ENCODE results near the gene MBOAT7. TPM values are rescaled to one million over a fixed set of nuclear protein-coding genes. Genes with fewer than 3 reads are reported as not detected.
A peak's percentile ranks its signal among the peaks of the same experiment; 100 is the strongest.

MBOAT7 gene
- total and polyA plus RNA-seq, 2 donors: 8.2 to 24.6 TPM

DNA sequence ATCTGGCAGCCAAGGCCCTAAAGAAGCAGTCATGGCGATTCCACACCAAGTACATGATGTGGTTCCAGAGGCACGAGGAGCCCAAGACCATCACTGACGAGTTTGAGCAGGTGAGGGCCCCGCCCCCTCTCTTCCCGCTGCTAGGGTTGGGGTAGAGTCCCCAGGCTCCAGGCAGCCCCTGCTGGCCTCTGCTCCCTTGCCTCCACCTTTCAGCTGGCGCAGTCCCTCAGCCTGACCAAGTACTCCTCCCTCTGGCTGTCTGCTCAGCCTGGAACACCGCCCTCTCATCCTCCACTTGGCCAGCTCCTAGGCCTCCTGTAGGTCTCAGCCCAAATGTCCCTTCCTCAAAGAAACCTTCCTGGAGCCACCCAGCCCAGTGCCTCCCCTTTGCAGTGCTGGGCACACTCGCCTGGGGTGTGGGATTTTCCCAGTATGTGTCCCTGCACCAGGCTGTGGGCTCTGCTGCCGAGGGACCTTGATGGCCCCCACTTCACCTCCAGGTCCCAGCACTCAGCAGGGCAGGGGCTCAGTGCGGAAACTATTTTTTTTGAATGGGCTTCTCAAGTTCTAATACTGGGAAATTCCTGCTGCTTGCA, 35.6 kb downstream of the MBOAT7 start:
- Histone ChIP-seq H3K4me1 (ENCODE audit: control insufficient read depth in 2 of 2, insufficient read depth in 2 of 2, low read length in 2 of 2) (peaks cover 33 to 52% of the 10 kb centered on the region in 2 donors), H3K27ac (ENCODE audit: low read depth in 1 of 2, low read length in 1 of 2) (peak overlapping the region in 1 of 2 donors; percentile 94), H3K4me3 (ENCODE audit: low read length in 2 of 2) (no peak overlapping the region), H3K9me3 (ENCODE audit: control insufficient read depth in 2 of 2, insufficient read depth in 1 of 2, low read length in 1 of 2) (no peaks in the 10 kb centered on the region), H3K27me3 (ENCODE audit: control insufficient read depth in 2 of 2, insufficient read depth in 1 of 2, low read length in 1 of 2) (no peaks in the 10 kb centered on the region), H3K36me3 (ENCODE audit: control insufficient read depth in 2 of 2, insufficient read depth in 2 of 2, low read length in 1 of 2) (peaks cover 86 to 94% of the 10 kb centered on the region in 2 donors)
- 95% methylated on average over 10 of the region's 10 CpGs for WGBS
- DNase-seq (ENCODE audit: low read depth in 6 of 9, low spot score in 9 of 9): no peak

DNA sequence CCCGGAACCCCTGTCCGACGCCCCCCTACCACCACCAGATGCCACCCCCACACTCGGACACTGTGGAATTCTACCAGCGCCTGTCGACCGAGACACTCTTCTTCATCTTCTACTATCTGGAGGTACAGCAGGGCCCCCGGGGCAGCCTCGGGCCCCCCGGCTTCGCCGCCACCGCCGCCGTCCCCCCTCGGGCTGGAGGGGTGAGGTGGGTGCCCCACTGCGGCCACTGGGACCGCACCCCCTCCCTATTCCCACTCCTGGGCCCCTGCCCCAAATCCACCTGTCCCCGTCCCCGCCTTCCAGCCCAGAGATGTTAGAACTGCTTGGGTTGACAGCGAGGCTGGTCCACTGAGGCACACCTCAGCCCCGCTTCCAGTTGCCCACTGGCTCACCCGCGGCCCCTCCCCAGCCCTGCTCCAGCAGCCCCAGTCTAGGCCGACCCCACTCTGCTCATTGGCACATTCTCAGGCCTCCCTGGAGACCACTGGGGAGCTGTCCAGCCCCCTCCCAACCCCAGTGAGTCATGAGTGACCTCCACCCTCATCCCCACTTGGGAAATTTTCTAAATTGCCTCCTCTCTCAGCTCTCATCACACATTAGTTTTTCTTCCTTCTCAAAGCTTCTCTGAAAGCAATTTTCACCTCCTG, 36.4 kb downstream of the MBOAT7 start:
- H3K9me3 ChIP-seq (ENCODE audit: control insufficient read depth in 2 of 2, insufficient read depth in 1 of 2, low read length in 1 of 2): no peaks in the 10 kb centered on the region
- H3K27me3 ChIP-seq (ENCODE audit: control insufficient read depth in 2 of 2, insufficient read depth in 1 of 2, low read length in 1 of 2): no peaks in the 10 kb centered on the region
- peaks cover 91 to 92% of the 10 kb centered on the region in 2 donors for H3K36me3 ChIP-seq (ENCODE audit: control insufficient read depth in 2 of 2, insufficient read depth in 2 of 2, low read length in 1 of 2)
- no peak for DNase-seq (ENCODE audit: low read depth in 6 of 9, low spot score in 9 of 9)
- peaks cover 25 to 44% of the 10 kb centered on the region in 2 donors for H3K4me1 ChIP-seq (ENCODE audit: control insufficient read depth in 2 of 2, insufficient read depth in 2 of 2, low read length in 2 of 2)
- no peak overlapping the region for H3K4me3 ChIP-seq (ENCODE audit: low read length in 2 of 2)
- peak overlapping the region in 1 of 2 donors; percentile 94 for H3K27ac ChIP-seq (ENCODE audit: low read depth in 1 of 2, low read length in 1 of 2)
- WGBS: 98% methylated on average over 25 of the region's 25 CpGs

DNA sequence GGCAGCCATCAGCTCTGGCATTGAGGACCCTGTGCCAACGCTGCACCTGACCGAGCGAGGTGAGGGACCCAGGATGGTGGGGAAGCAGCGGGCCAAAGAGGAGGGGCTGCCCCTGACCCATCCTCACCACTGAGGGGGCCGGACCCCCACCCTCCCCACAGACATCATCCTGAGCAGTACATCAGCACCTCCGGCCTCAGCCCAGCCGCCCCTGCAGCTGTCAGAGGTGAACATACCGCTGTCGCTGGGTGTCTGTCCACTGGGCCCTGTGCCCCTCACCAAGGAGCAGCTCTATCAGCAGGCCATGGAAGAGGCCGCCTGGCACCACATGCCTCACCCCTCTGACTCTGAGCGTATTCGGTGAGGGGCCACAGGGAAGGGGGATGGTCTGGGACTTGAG, 37.1 kb downstream of the MBOAT7 start:
- Histone ChIP-seq H3K36me3 (ENCODE audit: control insufficient read depth in 2 of 2, insufficient read depth in 2 of 2, low read length in 1 of 2) (peaks cover 91 to 92% of the 10 kb centered on the region in 2 donors), H3K9me3 (ENCODE audit: control insufficient read depth in 2 of 2, insufficient read depth in 1 of 2, low read length in 1 of 2) (no peaks in the 10 kb centered on the region), H3K27ac (ENCODE audit: low read depth in 1 of 2, low read length in 1 of 2) (no peak overlapping the region)

DNA sequence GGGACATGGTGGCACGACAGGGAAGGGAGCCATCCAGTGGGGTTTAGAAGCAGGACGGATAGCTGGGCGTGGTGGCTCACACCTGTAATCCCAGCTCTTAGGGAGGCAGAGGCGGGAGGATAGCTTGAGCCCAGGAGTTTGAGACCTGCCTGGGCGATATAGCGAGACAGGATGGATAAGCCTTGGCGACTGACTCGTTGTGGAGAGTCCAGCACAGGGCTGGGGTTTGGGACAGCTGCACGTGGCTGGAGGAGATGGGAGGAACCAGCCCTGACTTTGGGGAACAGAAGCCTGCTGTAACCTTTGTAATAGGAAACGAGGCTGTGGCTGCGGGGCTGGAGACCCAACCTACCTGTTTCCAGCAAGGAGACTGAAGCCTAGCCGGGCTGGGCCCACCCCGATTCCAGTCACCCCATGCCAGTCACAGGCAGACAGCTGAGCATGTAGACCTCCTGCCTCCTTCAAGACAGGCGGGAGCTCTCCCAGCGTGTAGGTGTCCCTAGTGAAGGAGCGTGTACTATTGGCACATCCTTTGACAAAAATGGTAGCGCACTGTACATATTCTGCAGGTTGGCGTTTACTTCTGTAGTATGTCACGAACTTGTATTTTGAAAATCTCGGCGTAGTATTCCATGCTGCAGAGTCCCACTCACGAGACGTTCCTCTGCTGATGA, 37.9 kb downstream of the MBOAT7 start:
- no peak for DNase-seq (ENCODE audit: low read depth in 6 of 9, low spot score in 9 of 9)
- H3K27me3 ChIP-seq (ENCODE audit: control insufficient read depth in 2 of 2, insufficient read depth in 1 of 2, low read length in 1 of 2): no peaks in the 10 kb centered on the region
- no peak overlapping the region for H3K4me3 ChIP-seq (ENCODE audit: low read length in 2 of 2)
- H3K36me3 ChIP-seq (ENCODE audit: control insufficient read depth in 2 of 2, insufficient read depth in 2 of 2, low read length in 1 of 2): peaks cover 91 to 92% of the 10 kb centered on the region in 2 donors
- WGBS: 96% methylated on average over 23 of the region's 23 CpGs
- H3K4me1 ChIP-seq (ENCODE audit: control insufficient read depth in 2 of 2, insufficient read depth in 2 of 2, low read length in 2 of 2): peaks cover 25 to 35% of the 10 kb centered on the region in 2 donors
- H3K9me3 ChIP-seq (ENCODE audit: control insufficient read depth in 2 of 2, insufficient read depth in 1 of 2, low read length in 1 of 2): no peaks in the 10 kb centered on the region
- no peak overlapping the region for H3K27ac ChIP-seq (ENCODE audit: low read depth in 1 of 2, low read length in 1 of 2)

More for the DNA sequence above, 37.1 kb downstream of the MBOAT7 start:
- Histone ChIP-seq H3K4me1 (ENCODE audit: control insufficient read depth in 2 of 2, insufficient read depth in 2 of 2, low read length in 2 of 2) (peaks cover 25 to 42% of the 10 kb centered on the region in 2 donors), H3K27me3 (ENCODE audit: control insufficient read depth in 2 of 2, insufficient read depth in 1 of 2, low read length in 1 of 2) (no peaks in the 10 kb centered on the region), H3K4me3 (ENCODE audit: low read length in 2 of 2) (no peak overlapping the region)
- no peak for DNase-seq (ENCODE audit: low read depth in 6 of 9, low spot score in 9 of 9)
- 98% methylated on average over 12 of the region's 12 CpGs for WGBS

DNA sequence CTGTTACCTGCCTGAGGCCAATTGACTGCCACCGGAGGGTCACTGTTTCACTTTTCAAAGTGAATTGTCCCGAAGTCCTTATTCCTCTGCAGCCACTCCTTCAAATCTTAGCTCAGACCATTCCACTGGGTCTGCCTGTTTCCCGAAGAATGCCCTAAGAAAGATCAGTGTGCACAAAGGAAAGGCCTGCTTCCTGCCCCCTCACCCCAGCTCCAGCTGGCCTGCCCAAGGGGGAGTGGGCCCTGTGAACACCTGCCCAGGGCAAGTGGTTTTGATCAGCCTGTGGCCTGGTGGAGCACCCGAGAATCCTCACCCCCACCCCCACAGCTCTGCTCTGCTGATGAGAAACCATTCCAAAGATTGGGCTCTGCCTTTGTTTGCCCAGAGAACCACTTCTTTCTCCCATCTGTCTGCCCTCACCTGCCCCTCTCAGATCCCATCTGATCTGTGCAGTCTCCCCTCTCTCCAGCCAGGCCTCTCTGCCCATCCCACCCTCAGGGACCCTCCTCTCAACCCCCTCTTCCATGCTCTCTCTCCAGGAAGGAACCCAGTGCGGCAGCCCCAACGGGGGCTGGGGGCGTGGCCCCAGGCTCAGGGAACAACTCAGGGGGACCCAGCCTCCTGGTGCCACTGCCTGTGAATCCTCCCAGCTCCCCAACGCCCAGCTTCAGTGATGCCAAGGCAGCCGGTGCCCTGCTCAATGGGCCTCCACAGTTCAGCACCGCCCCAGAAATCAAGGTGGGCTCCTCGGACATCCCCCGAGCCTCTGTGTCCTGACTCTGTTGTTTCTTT, 40.2 kb downstream of the MBOAT7 start:
- Histone ChIP-seq H3K27ac (ENCODE audit: low read depth in 1 of 2, low read length in 1 of 2) (peak overlapping the region in 1 of 2 donors; percentile 12), H3K9me3 (ENCODE audit: control insufficient read depth in 2 of 2, insufficient read depth in 1 of 2, low read length in 1 of 2) (no peaks in the 10 kb centered on the region), H3K27me3 (ENCODE audit: control insufficient read depth in 2 of 2, insufficient read depth in 1 of 2, low read length in 1 of 2) (no peaks in the 10 kb centered on the region), H3K4me3 (ENCODE audit: low read length in 2 of 2) (no peak overlapping the region), H3K4me1 (ENCODE audit: control insufficient read depth in 2 of 2, insufficient read depth in 2 of 2, low read length in 2 of 2) (peaks cover 7 to 12% of the 10 kb centered on the region in 2 donors), H3K36me3 (ENCODE audit: control insufficient read depth in 2 of 2, insufficient read depth in 2 of 2, low read length in 1 of 2) (peaks cover 92 to 95% of the 10 kb centered on the region in 2 donors)
- DNase-seq (ENCODE audit: low read depth in 6 of 9, low spot score in 9 of 9): no peak
- WGBS: 89% methylated on average over 12 of the region's 12 CpGs

DNA sequence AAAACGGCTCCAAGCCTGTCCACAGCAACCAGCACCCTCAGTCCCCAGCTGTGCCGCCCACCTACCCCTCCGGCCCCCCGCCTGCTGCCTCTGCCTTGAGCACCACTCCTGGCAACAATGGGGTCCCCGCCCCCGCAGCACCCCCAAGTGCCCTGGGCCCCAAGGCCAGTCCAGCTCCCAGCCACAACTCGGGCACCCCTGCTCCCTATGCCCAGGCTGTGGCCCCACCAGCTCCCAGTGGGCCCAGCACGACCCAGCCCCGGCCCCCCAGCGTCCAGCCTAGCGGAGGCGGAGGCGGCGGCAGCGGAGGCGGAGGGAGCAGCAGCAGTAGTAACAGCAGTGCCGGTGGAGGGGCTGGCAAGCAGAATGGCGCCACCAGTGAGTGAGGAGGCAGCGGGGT, 41.2 kb downstream of the MBOAT7 start:
- Histone ChIP-seq H3K36me3 (ENCODE audit: control insufficient read depth in 2 of 2, insufficient read depth in 2 of 2, low read length in 1 of 2) (peaks cover 92 to 95% of the 10 kb centered on the region in 2 donors), H3K4me1 (ENCODE audit: control insufficient read depth in 2 of 2, insufficient read depth in 2 of 2, low read length in 2 of 2) (peaks cover 0 to 1% of the 10 kb centered on the region in 2 donors), H3K27ac (ENCODE audit: low read depth in 1 of 2, low read length in 1 of 2) (no peak overlapping the region), H3K4me3 (ENCODE audit: low read length in 2 of 2) (no peak overlapping the region), H3K27me3 (ENCODE audit: control insufficient read depth in 2 of 2, insufficient read depth in 1 of 2, low read length in 1 of 2) (no peaks in the 10 kb centered on the region), H3K9me3 (ENCODE audit: control insufficient read depth in 2 of 2, insufficient read depth in 1 of 2, low read length in 1 of 2) (no peaks in the 10 kb centered on the region)
- 96% methylated on average over 19 of the region's 19 CpGs for WGBS
- no peak for DNase-seq (ENCODE audit: low read depth in 6 of 9, low spot score in 9 of 9)

DNA sequence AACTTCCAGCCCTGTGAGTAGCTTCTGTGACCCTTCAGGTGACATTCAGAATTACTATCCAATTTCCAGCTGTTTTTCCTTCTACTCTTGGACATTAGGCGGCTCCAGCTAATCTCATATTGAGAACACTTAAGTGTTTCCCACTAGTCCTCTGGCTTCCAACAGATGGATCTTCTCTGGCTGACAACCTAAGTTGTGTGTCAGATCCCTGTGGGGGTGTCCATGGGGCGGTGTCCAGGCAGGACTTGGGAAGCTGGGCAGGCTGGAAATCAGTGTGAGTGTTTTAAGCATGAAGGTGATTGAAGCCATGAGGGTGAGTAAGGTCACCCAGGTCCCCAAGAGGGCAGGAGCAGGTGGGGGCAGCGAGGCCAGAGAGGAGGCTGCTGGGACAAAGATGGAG, 41.7 kb downstream of the MBOAT7 start:
- 98% methylated on average over 3 of the region's 3 CpGs for WGBS
- Histone ChIP-seq H3K4me3 (ENCODE audit: low read length in 2 of 2) (no peak overlapping the region), H3K27me3 (ENCODE audit: control insufficient read depth in 2 of 2, insufficient read depth in 1 of 2, low read length in 1 of 2) (no peaks in the 10 kb centered on the region), H3K27ac (ENCODE audit: low read depth in 1 of 2, low read length in 1 of 2) (no peak overlapping the region), H3K36me3 (ENCODE audit: control insufficient read depth in 2 of 2, insufficient read depth in 2 of 2, low read length in 1 of 2) (peaks cover 92 to 95% of the 10 kb centered on the region in 2 donors), H3K4me1 (ENCODE audit: control insufficient read depth in 2 of 2, insufficient read depth in 2 of 2, low read length in 2 of 2) (no peaks in the 10 kb centered on the region), H3K9me3 (ENCODE audit: control insufficient read depth in 2 of 2, insufficient read depth in 1 of 2, low read length in 1 of 2) (no peaks in the 10 kb centered on the region)
- no peak for DNase-seq (ENCODE audit: low read depth in 6 of 9, low spot score in 9 of 9)

DNA sequence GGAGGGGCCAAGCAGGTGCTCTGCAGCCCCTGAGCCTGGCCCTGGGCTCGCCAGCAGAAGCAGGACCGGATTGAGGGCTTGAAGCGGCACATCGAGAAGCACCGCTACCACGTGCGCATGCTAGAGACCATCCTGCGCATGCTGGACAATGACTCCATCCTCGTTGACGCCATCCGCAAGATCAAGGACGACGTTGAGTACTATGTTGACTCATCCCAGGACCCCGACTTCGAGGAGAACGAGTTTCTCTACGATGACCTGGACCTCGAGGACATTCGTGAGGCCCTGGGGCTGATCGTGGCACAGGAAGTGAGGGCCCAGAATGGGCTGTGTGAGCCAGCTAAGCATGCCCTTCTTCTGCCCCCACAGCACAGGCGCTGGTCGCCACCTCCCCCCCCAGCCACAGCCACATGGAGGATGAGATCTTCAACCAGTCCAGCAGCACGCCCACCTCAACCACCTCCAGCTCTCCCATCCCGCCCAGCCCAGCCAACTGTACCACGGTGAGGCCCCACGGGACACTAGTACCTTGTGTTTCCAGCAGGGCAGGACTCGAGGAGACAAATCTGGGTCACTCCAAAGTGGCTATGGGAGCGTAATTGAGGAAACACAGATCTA, 43.7 kb downstream of the MBOAT7 start:
- H3K4me1 ChIP-seq (ENCODE audit: control insufficient read depth in 2 of 2, insufficient read depth in 2 of 2, low read length in 2 of 2): peaks cover 0 to 2% of the 10 kb centered on the region in 2 donors
- DNase-seq (ENCODE audit: low read depth in 6 of 9, low spot score in 9 of 9): no peak
- H3K4me3 ChIP-seq (ENCODE audit: low read length in 2 of 2): no peak overlapping the region
- H3K27ac ChIP-seq (ENCODE audit: low read depth in 1 of 2, low read length in 1 of 2): no peak overlapping the region
- no peaks in the 10 kb centered on the region for H3K9me3 ChIP-seq (ENCODE audit: control insufficient read depth in 2 of 2, insufficient read depth in 1 of 2, low read length in 1 of 2)
- H3K27me3 ChIP-seq (ENCODE audit: control insufficient read depth in 2 of 2, insufficient read depth in 1 of 2, low read length in 1 of 2): no peaks in the 10 kb centered on the region
- peaks cover 86 to 97% of the 10 kb centered on the region in 2 donors for H3K36me3 ChIP-seq (ENCODE audit: control insufficient read depth in 2 of 2, insufficient read depth in 2 of 2, low read length in 1 of 2)
- WGBS: 98% methylated on average over 28 of the region's 28 CpGs
